ENCODE results near the gene ERBB3.

The ERBB3 gene

GRCh38 chr12:56078931-56079722 is 838 bp upstream of the ERBB3 start:
- H3K36me3 ChIP-seq (ENCODE audit: control insufficient read depth in 1 of 2, insufficient read depth in 2 of 2, low read length in 2 of 2): peaks cover 7 to 8% of the 10 kb centered on the region in 2 donors
- H3K4me1 ChIP-seq (ENCODE audit: control insufficient read depth in 1 of 2, insufficient read depth in 2 of 2, low read length in 2 of 2): peaks cover 17 to 36% of the 10 kb centered on the region in 2 donors
- H3K4me3 ChIP-seq (ENCODE audit: low read depth in 1 of 2, low read length in 2 of 2): peak overlapping the region; percentile 83 to 89
- peak overlapping the region; percentile 89 to 96 for H3K9ac ChIP-seq (ENCODE audit: low read depth in 1 of 2, low read length in 2 of 2)
- H3K27me3 ChIP-seq (ENCODE audit: control insufficient read depth in 1 of 2, insufficient read depth in 2 of 2, low read length in 2 of 2): no peaks in the 10 kb centered on the region
- peak overlapping the region; percentile 96 for H3K27ac ChIP-seq (ENCODE audit: low read depth, low read length)
- H3K9me3 ChIP-seq (ENCODE audit: control insufficient read depth in 1 of 2, low read length in 2 of 2): no peaks in the 10 kb centered on the region

GRCh38 chr12:56080556-56081138 is 682 bp downstream of the ERBB3 start:
- Histone ChIP-seq H3K9me3 (ENCODE audit: control insufficient read depth in 1 of 2, low read length in 2 of 2) (no peaks in the 10 kb centered on the region), H3K36me3 (ENCODE audit: control insufficient read depth in 1 of 2, insufficient read depth in 2 of 2, low read length in 2 of 2) (peaks cover 13 to 17% of the 10 kb centered on the region in 2 donors), H3K27ac (ENCODE audit: low read depth, low read length) (peak overlapping the region; percentile 96), H3K27me3 (ENCODE audit: control insufficient read depth in 1 of 2, insufficient read depth in 2 of 2, low read length in 2 of 2) (no peaks in the 10 kb centered on the region), H3K9ac (ENCODE audit: low read depth in 1 of 2, low read length in 2 of 2) (peak overlapping the region; percentile 89 to 96), H3K4me1 (ENCODE audit: control insufficient read depth in 1 of 2, insufficient read depth in 2 of 2, low read length in 2 of 2) (peaks cover 23 to 44% of the 10 kb centered on the region in 2 donors), H3K4me3 (ENCODE audit: low read depth in 1 of 2, low read length in 2 of 2) (peak overlapping the region; percentile 83 to 89)

DNA sequence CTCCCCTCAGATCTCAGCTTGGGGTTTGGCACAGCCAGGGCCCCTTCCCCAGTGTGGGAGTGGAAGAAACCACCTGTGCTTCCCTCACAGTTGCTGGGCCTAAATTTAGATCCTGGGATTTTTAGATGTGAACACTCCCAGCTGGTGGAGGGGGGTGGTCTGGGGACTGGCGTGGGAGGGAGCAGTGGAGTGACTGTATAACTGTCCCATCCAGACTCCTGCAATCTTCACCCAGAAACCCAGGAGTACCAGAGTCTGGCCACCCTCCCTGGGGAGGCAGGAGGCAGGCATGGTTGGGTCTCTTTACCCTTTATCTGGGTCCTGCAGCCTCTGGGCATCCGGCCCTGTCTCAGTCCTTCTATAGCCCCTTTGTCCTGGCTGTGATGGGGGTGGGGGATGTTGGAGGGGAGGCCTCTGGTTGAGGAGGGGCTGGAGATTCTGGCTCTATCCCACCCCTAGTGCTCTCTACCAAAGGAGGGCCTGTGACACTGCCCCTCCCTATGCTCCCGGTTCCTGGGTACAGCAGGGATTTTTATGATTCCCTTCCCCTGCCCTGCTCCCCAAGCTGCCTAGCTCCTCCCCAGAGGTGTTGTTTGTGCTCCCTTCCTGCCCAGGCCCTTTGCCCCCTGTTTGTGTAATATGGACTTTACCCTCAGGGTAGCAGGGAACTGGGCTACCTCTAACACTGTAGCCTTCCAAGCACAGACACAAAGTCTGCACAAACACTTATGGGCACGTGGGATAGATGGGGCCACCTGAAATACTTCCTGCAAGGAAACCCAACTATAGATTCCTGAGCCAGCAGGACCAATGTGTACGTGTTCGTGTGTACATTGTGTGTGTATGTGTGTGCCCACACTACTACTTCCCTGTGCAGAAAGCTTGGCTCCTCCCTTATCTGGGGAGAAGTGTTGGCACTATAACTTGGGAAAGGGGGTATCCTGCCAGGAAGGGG is 1.7 kb downstream of the ERBB3 start:
- H3K9ac ChIP-seq (ENCODE audit: low read depth in 1 of 2, low read length in 2 of 2): peak overlapping the region; percentile 89 to 96

GRCh38 chr12:56082382-56082781 is 2.4 kb downstream of the ERBB3 start:
- Histone ChIP-seq H3K27me3 (ENCODE audit: control insufficient read depth in 1 of 2, insufficient read depth in 2 of 2, low read length in 2 of 2) (no peaks in the 10 kb centered on the region), H3K9me3 (ENCODE audit: control insufficient read depth in 1 of 2, low read length in 2 of 2) (no peaks in the 10 kb centered on the region), H3K36me3 (ENCODE audit: control insufficient read depth in 1 of 2, insufficient read depth in 2 of 2, low read length in 2 of 2) (peaks cover 13 to 33% of the 10 kb centered on the region in 2 donors), H3K27ac (ENCODE audit: low read depth, low read length) (peak overlapping the region; percentile 96), H3K4me1 (ENCODE audit: control insufficient read depth in 1 of 2, insufficient read depth in 2 of 2, low read length in 2 of 2) (peaks cover 34 to 59% of the 10 kb centered on the region in 2 donors), H3K4me3 (ENCODE audit: low read depth in 1 of 2, low read length in 2 of 2) (peak overlapping the region; percentile 64 to 83), H3K9ac (ENCODE audit: low read depth in 1 of 2, low read length in 2 of 2) (peak overlapping the region; percentile 63 to 96)

More for the DNA sequence above, 1.7 kb downstream of the ERBB3 start:
- Histone ChIP-seq H3K4me3 (ENCODE audit: low read depth in 1 of 2, low read length in 2 of 2) (peak overlapping the region; percentile 83 to 89), H3K27ac (ENCODE audit: low read depth, low read length) (peak overlapping the region; percentile 96), H3K36me3 (ENCODE audit: control insufficient read depth in 1 of 2, insufficient read depth in 2 of 2, low read length in 2 of 2) (peaks cover 13 to 26% of the 10 kb centered on the region in 2 donors), H3K27me3 (ENCODE audit: control insufficient read depth in 1 of 2, insufficient read depth in 2 of 2, low read length in 2 of 2) (no peaks in the 10 kb centered on the region), H3K9me3 (ENCODE audit: control insufficient read depth in 1 of 2, low read length in 2 of 2) (no peaks in the 10 kb centered on the region), H3K4me1 (ENCODE audit: control insufficient read depth in 1 of 2, insufficient read depth in 2 of 2, low read length in 2 of 2) (peaks cover 27 to 52% of the 10 kb centered on the region in 2 donors)

GRCh38 chr12:56082967-56083366 is 3.0 kb downstream of the ERBB3 start:
- Histone ChIP-seq H3K4me3 (ENCODE audit: low read depth in 1 of 2, low read length in 2 of 2) (peak overlapping the region; percentile 64 to 83), H3K27me3 (ENCODE audit: control insufficient read depth in 1 of 2, insufficient read depth in 2 of 2, low read length in 2 of 2) (no peaks in the 10 kb centered on the region), H3K36me3 (ENCODE audit: control insufficient read depth in 1 of 2, insufficient read depth in 2 of 2, low read length in 2 of 2) (peaks cover 18 to 39% of the 10 kb centered on the region in 2 donors), H3K27ac (ENCODE audit: low read depth, low read length) (peak overlapping the region; percentile 96), H3K9ac (ENCODE audit: low read depth in 1 of 2, low read length in 2 of 2) (peak overlapping the region; percentile 63 to 96), H3K4me1 (ENCODE audit: control insufficient read depth in 1 of 2, insufficient read depth in 2 of 2, low read length in 2 of 2) (peaks cover 35 to 59% of the 10 kb centered on the region in 2 donors), H3K9me3 (ENCODE audit: control insufficient read depth in 1 of 2, low read length in 2 of 2) (no peaks in the 10 kb centered on the region)

GRCh38 chr12:56084958-56085543 is 5.1 kb downstream of the ERBB3 start:
- no peak overlapping the region for H3K4me3 ChIP-seq (ENCODE audit: low read depth in 1 of 2, low read length in 2 of 2)

DNA sequence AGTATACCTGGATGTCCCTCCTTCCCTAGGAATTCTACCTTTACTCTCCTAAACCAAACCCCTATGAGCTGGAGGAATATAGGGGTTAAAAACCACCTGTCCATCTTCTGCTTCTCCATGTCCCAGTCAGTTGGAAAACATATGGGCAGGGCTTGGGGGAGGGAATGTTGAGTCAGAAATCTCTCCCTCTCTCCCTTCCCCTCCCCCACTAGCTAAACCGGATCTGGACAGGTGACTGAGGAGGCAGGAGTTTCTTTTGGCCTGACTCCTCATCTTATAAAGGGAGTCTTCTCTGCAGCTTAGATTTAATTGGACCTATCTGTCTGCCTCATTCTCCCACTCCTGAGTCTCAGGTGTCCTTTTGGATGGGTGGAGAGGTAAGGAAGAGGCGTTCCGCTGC is 6.1 kb downstream of the ERBB3 start:
- Histone ChIP-seq H3K4me3 (ENCODE audit: low read depth in 1 of 2, low read length in 2 of 2) (no peak overlapping the region), H3K27ac (ENCODE audit: low read depth, low read length) (no peak overlapping the region), H3K9ac (ENCODE audit: low read depth in 1 of 2, low read length in 2 of 2) (peak overlapping the region in 1 of 2 donors; percentile 4), H3K9me3 (ENCODE audit: control insufficient read depth in 1 of 2, low read length in 2 of 2) (no peaks in the 10 kb centered on the region), H3K27me3 (ENCODE audit: control insufficient read depth in 1 of 2, insufficient read depth in 2 of 2, low read length in 2 of 2) (no peaks in the 10 kb centered on the region), H3K4me1 (ENCODE audit: control insufficient read depth in 1 of 2, insufficient read depth in 2 of 2, low read length in 2 of 2) (peaks cover 35 to 44% of the 10 kb centered on the region in 2 donors), H3K36me3 (ENCODE audit: control insufficient read depth in 1 of 2, insufficient read depth in 2 of 2, low read length in 2 of 2) (peaks cover 25 to 60% of the 10 kb centered on the region in 2 donors)

More at GRCh38 chr12:56084958-56085543, 5.1 kb downstream of the ERBB3 start:
- peaks cover 25 to 51% of the 10 kb centered on the region in 2 donors for H3K36me3 ChIP-seq (ENCODE audit: control insufficient read depth in 1 of 2, insufficient read depth in 2 of 2, low read length in 2 of 2)
- H3K4me1 ChIP-seq (ENCODE audit: control insufficient read depth in 1 of 2, insufficient read depth in 2 of 2, low read length in 2 of 2): peaks cover 35 to 50% of the 10 kb centered on the region in 2 donors
- no peaks in the 10 kb centered on the region for H3K27me3 ChIP-seq (ENCODE audit: control insufficient read depth in 1 of 2, insufficient read depth in 2 of 2, low read length in 2 of 2)
- no peak overlapping the region for H3K27ac ChIP-seq (ENCODE audit: low read depth, low read length)
- H3K9ac ChIP-seq (ENCODE audit: low read depth in 1 of 2, low read length in 2 of 2): no peak overlapping the region
- no peaks in the 10 kb centered on the region for H3K9me3 ChIP-seq (ENCODE audit: control insufficient read depth in 1 of 2, low read length in 2 of 2)

- no peaks in the 10 kb centered on the region for H3K9me3 ChIP-seq (ENCODE audit: control insufficient read depth in 1 of 2, low read length in 2 of 2)
- H3K27ac ChIP-seq (ENCODE audit: low read depth, low read length): no peak overlapping the region
- peaks cover 35 to 44% of the 10 kb centered on the region in 2 donors for H3K4me1 ChIP-seq (ENCODE audit: control insufficient read depth in 1 of 2, insufficient read depth in 2 of 2, low read length in 2 of 2)
- no peaks in the 10 kb centered on the region for H3K27me3 ChIP-seq (ENCODE audit: control insufficient read depth in 1 of 2, insufficient read depth in 2 of 2, low read length in 2 of 2)
- H3K9ac ChIP-seq (ENCODE audit: low read depth in 1 of 2, low read length in 2 of 2): peak overlapping the region in 1 of 2 donors; percentile 4
- H3K36me3 ChIP-seq (ENCODE audit: control insufficient read depth in 1 of 2, insufficient read depth in 2 of 2, low read length in 2 of 2): peaks cover 25 to 63% of the 10 kb centered on the region in 2 donors
- no peak overlapping the region for H3K4me3 ChIP-seq (ENCODE audit: low read depth in 1 of 2, low read length in 2 of 2)
These were observed 6.6 kb downstream of the ERBB3 start for GRCh38 chr12:56086608-56087007.

DNA sequence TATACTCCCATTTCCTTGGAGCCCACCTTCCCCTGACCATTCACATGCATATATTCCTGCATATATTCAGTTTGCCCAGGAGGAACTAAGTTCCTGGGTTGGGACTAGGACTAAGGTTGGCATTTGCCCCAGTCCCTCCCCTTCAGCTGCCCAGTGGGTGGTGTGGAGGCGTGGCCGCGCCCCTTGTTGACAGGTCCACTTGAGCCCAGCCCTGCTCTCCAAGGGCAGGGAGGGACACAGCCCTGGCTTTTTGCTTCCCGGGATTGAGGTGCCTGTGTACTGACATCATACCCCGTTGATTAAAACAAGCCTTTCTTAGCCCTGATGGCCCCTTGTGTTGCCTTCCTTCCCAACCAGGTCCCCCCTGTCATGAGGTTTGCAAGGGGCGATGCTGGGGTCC is 7.3 kb downstream of the ERBB3 start:
- peak overlapping the region; percentile 5 for H3K27ac ChIP-seq (ENCODE audit: low read depth, low read length)

More for the DNA sequence above, 7.3 kb downstream of the ERBB3 start:
- H3K4me1 ChIP-seq (ENCODE audit: control insufficient read depth in 1 of 2, insufficient read depth in 2 of 2, low read length in 2 of 2): peaks cover 34 to 42% of the 10 kb centered on the region in 2 donors
- H3K27me3 ChIP-seq (ENCODE audit: control insufficient read depth in 1 of 2, insufficient read depth in 2 of 2, low read length in 2 of 2): no peaks in the 10 kb centered on the region
- H3K9ac ChIP-seq (ENCODE audit: low read depth in 1 of 2, low read length in 2 of 2): no peak overlapping the region
- H3K9me3 ChIP-seq (ENCODE audit: control insufficient read depth in 1 of 2, low read length in 2 of 2): no peaks in the 10 kb centered on the region
- H3K4me3 ChIP-seq (ENCODE audit: low read depth in 1 of 2, low read length in 2 of 2): no peak overlapping the region
- H3K36me3 ChIP-seq (ENCODE audit: control insufficient read depth in 1 of 2, insufficient read depth in 2 of 2, low read length in 2 of 2): peaks cover 25 to 64% of the 10 kb centered on the region in 2 donors

Data from duodenal mucosa (tissue), 2 donors.